NOMO-1 treated with DMSO at 0.1 percent for 48 hours (cell line): ENCODE results near the gene CSPG5.

Source experiments
- DNase-seq: peaks from one replicate; lab custom pipeline; 2025; ENCODE audit not compliant: unreplicated experiment; lab: John Stamatoyannopoulos, UW

CSPG5 gene

GRCh38 chr3:47541583-47542108 is 37.0 kb downstream of the CSPG5 start:
- no peak for DNase-seq

- no peak for DNase-seq
These were observed 38.4 kb downstream of the CSPG5 start for GRCh38 chr3:47540281-47540680.

GRCh38 chr3:47536967-47537366 is 41.7 kb downstream of the CSPG5 start:
- no peak for DNase-seq

GRCh38 chr3:47536221-47536891 is 42.3 kb downstream of the CSPG5 start:
- DNase-seq = no peak

GRCh38 chr3:47533996-47534454 is 44.6 kb downstream of the CSPG5 start:
- no peak for DNase-seq

GRCh38 chr3:47533481-47533880 is 45.2 kb downstream of the CSPG5 start:
- DNase-seq = no peak

GRCh38 chr3:47527952-47528725 is 50.5 kb downstream of the CSPG5 start:
- DNase-seq = no peak

- no peak for DNase-seq
These were observed 53.0 kb downstream of the CSPG5 start for GRCh38 chr3:47525617-47526016.

GRCh38 chr3:47523310-47524073 is 55.2 kb downstream of the CSPG5 start:
- DNase-seq = no peak

GRCh38 chr3:47522082-47522987 is 56.3 kb downstream of the CSPG5 start:
- DNase-seq = peak; percentile 89

- no peak for DNase-seq
These were observed 57.9 kb downstream of the CSPG5 start for GRCh38 chr3:47520756-47521155.

GRCh38 chr3:47517937-47518336 is 60.7 kb downstream of the CSPG5 start:
- no peak for DNase-seq

GRCh38 chr3:47515864-47516319 is 62.8 kb downstream of the CSPG5 start:
- DNase-seq = no peak

GRCh38 chr3:47515100-47515499 is 63.6 kb downstream of the CSPG5 start:
- no peak for DNase-seq

- peak; percentile 95 for DNase-seq
These were observed 65.3 kb downstream of the CSPG5 start, which contains the start of gene ELP6 for GRCh38 chr3:47513125-47513929. ELP6 (minus strand) TSS chr3:47513712; CDS start chr3:47513590, 122 bp downstream.

- peak; percentile 3 for DNase-seq
These were observed 66.1 kb downstream of the CSPG5 start for GRCh38 chr3:47512416-47513124.
